Hepatocyte (in vitro differentiated cells): ENCODE measurements around the gene MALAT1.

Source experiments
- CTCF ChIP-seq: fragments of 200-600 bp; sonication (generic); IDR thresholded peaks from 2 replicates; pipeline ENCODE4 v1.5.1; 2016; ENCODE audit warnings: antibody characterized with exemption, mild to moderate bottlenecking; ENCODE audit not compliant: poor library complexity
- EZH2 ChIP-seq: fragments of 200-600 bp; sonication (generic); IDR thresholded peaks from 2 replicates; pipeline ENCODE4 v1.6.1; 2016; ENCODE audit warnings: antibody characterized with exemption, mild to moderate bottlenecking, borderline replicate concordance

- TF ChIP-seq EZH2 (no peak), CTCF (no peak)
Measured at GRCh38 chr11:65501472-65502273, 2.8 kb downstream of the MALAT1 start.
